ENCODE data around the gene TUBB6.

- peak; percentile 42 for TF ChIP-seq CTCF (IDR thresholded peaks at IDR 0.05)
- TF ChIP-seq EZH2 (IDR thresholded peaks at IDR 0.05; ENCODE audit: borderline replicate concordance, insufficient read depth, low read depth, low read length, poor library complexity, severe bottlenecking): no peak
These were observed 20.3 kb downstream of the TUBB6 start for GRCh38 chr18:12328179-12328823.
